ENCODE results near the gene CACNB2. TPM values are rescaled to one million over a fixed set of nuclear protein-coding genes. Genes with fewer than 3 reads are reported as not detected.

The CACNB2 gene
- total RNA-seq, 1 donor from 2014 or later, result 0.43 TPM

DNA sequence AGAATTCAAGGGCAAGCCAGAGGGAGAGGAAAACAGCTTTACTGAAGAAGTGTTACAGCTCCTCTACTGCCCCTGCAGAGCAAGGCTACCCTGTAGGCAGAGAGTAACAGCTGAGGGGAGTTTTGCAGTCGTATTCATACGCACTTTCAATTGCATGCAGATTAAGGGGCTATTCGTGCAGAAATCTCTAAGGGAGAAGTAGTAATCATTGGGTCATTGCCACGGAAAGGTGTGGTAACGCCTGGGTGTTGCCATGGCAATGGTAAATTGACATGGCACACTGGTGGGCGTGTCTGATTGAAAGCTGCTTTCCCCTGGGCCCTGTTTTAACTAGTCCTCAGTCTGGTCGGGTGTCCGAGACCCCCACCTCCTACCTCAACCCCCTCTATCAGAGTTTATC lies 284.0 kb downstream of the CACNB2 start:
- H3K27ac Mint-ChIP-seq (ENCODE audit: unreplicated experiment), result no peak overlapping the region
- H3K27me3 Mint-ChIP-seq (ENCODE audit: unreplicated experiment), result peaks cover 11% of the 10 kb centered on the region
- DNase-seq (ENCODE audit: extremely low spot score, unreplicated experiment), result no peak
- H3K4me1 Mint-ChIP-seq (ENCODE audit: unreplicated experiment), result no peaks in the 10 kb centered on the region
- no peak for TF ChIP-seq CTCF (IDR thresholded peaks at IDR 0.05)
- H3K36me3 Mint-ChIP-seq (ENCODE audit: unreplicated experiment), result no peaks in the 10 kb centered on the region
- no peaks in the 10 kb centered on the region for H3K9me3 Mint-ChIP-seq (ENCODE audit: unreplicated experiment)
- H3K4me3 Mint-ChIP-seq (ENCODE audit: unreplicated experiment), result no peak overlapping the region

GRCh38 chr10:18429335-18429734 lies 289.1 kb downstream of the CACNB2 start:
- peaks cover 13% of the 10 kb centered on the region for H3K27me3 Mint-ChIP-seq (ENCODE audit: unreplicated experiment)
- H3K36me3 Mint-ChIP-seq (ENCODE audit: unreplicated experiment), result no peaks in the 10 kb centered on the region
- DNase-seq (ENCODE audit: extremely low spot score, unreplicated experiment), result no peak
- no peak for TF ChIP-seq CTCF (IDR thresholded peaks at IDR 0.05)
- H3K4me1 Mint-ChIP-seq (ENCODE audit: unreplicated experiment), result no peaks in the 10 kb centered on the region
- H3K9me3 Mint-ChIP-seq (ENCODE audit: unreplicated experiment), result no peaks in the 10 kb centered on the region
- no peak overlapping the region for H3K27ac Mint-ChIP-seq (ENCODE audit: unreplicated experiment)
- H3K4me3 Mint-ChIP-seq (ENCODE audit: unreplicated experiment), result no peak overlapping the region

DNA sequence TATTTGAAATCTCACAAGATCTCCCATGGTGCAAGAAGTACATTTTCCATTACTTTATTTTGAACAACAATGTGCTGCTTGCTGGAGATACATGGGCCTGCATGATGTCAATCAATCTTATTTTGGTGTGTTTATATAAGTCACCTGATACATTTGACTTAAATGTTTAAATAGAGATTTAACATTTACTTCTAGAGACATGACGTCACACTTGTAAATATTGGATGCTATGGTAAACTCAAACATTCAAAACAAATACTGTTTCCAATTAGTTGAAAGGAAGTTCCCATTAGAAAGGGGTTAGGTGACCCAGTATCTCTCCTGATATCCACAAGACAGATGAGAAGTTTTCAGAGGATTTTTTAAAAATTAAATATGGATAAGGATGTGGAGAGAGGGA lies 296.7 kb downstream of the CACNB2 start:
- peaks cover 2% of the 10 kb centered on the region for H3K27me3 Mint-ChIP-seq (ENCODE audit: unreplicated experiment)
- H3K4me1 Mint-ChIP-seq (ENCODE audit: unreplicated experiment), result no peaks in the 10 kb centered on the region
- no peak for DNase-seq (ENCODE audit: extremely low spot score, unreplicated experiment)
- H3K9me3 Mint-ChIP-seq (ENCODE audit: unreplicated experiment), result peaks cover 7% of the 10 kb centered on the region
- H3K4me3 Mint-ChIP-seq (ENCODE audit: unreplicated experiment), result no peak overlapping the region
- no peaks in the 10 kb centered on the region for H3K36me3 Mint-ChIP-seq (ENCODE audit: unreplicated experiment)
- no peak overlapping the region for H3K27ac Mint-ChIP-seq (ENCODE audit: unreplicated experiment)
- TF ChIP-seq CTCF (IDR thresholded peaks at IDR 0.05), result no peak

- no peak for DNase-seq (ENCODE audit: extremely low spot score, unreplicated experiment)
- Mint-ChIP-seq H3K9me3 (ENCODE audit: unreplicated experiment) (peaks cover 7% of the 10 kb centered on the region), H3K4me3 (ENCODE audit: unreplicated experiment) (no peak overlapping the region), H3K4me1 (ENCODE audit: unreplicated experiment) (no peaks in the 10 kb centered on the region), H3K27ac (ENCODE audit: unreplicated experiment) (no peak overlapping the region), H3K27me3 (ENCODE audit: unreplicated experiment) (peaks cover 2% of the 10 kb centered on the region), H3K36me3 (ENCODE audit: unreplicated experiment) (no peaks in the 10 kb centered on the region)
- TF ChIP-seq CTCF (IDR thresholded peaks at IDR 0.05), result no peak
Measured at GRCh38 chr10:18437486-18437885, 297.3 kb downstream of the CACNB2 start.

GRCh38 chr10:18438361-18439126 lies 298.3 kb downstream of the CACNB2 start:
- Mint-ChIP-seq H3K36me3 (ENCODE audit: unreplicated experiment) (no peaks in the 10 kb centered on the region), H3K27ac (ENCODE audit: unreplicated experiment) (no peak overlapping the region), H3K27me3 (ENCODE audit: unreplicated experiment) (no peaks in the 10 kb centered on the region), H3K9me3 (ENCODE audit: unreplicated experiment) (peaks cover 7% of the 10 kb centered on the region), H3K4me1 (ENCODE audit: unreplicated experiment) (no peaks in the 10 kb centered on the region), H3K4me3 (ENCODE audit: unreplicated experiment) (no peak overlapping the region)
- TF ChIP-seq CTCF (IDR thresholded peaks at IDR 0.05), result no peak
- no peak for DNase-seq (ENCODE audit: extremely low spot score, unreplicated experiment)
